T-helper 1 cell treated with Interleukin-12 subunit alpha and Interleukin-12 subunit beta and Interleukin-4 antibody, amounts not matched to agents 30 μg/mL and 1 μg/mL, for 36 hours (primary cell): Measurements from ENCODE around the gene BCORL1.

Experiments used
- H3K27ac Mint-ChIP-seq: one replicate; pipeline ENCODE4 v1.8.0; 2021; ENCODE audit warnings: mild to moderate bottlenecking, mixed read lengths
- H3K27me3 Mint-ChIP-seq: one replicate; pipeline ENCODE4 v1.8.0; 2021; ENCODE audit warnings: low read depth, mixed read lengths
- H3K36me3 Mint-ChIP-seq: one replicate; pipeline ENCODE4 v1.8.0; 2021; ENCODE audit warnings: low read depth, mixed read lengths
- H3K4me1 Mint-ChIP-seq: one replicate; pipeline ENCODE4 v1.8.0; 2021; ENCODE audit warnings: low read depth, mixed read lengths
- H3K4me3 Mint-ChIP-seq: one replicate; pipeline ENCODE4 v1.8.0; 2021; ENCODE audit warnings: mild to moderate bottlenecking, moderate library complexity, mixed read lengths
- H3K9me3 Mint-ChIP-seq: one replicate; pipeline ENCODE4 v1.8.0; 2021; ENCODE audit warnings: mixed read lengths

Gene BCORL1

GRCh38 chrX:130095249-130096030, 113.0 kb downstream of the BCORL1 start:
- peaks cover 31% of the 10 kb centered on the region for H3K4me1 Mint-ChIP-seq
- H3K36me3 Mint-ChIP-seq: peaks cover 2% of the 10 kb centered on the region
- no peak overlapping the region for H3K4me3 Mint-ChIP-seq
- no peaks in the 10 kb centered on the region for H3K9me3 Mint-ChIP-seq
- H3K27me3 Mint-ChIP-seq: no peaks in the 10 kb centered on the region
- no peak overlapping the region for H3K27ac Mint-ChIP-seq

- peak overlapping the region; percentile 31 for H3K4me3 Mint-ChIP-seq
- H3K27me3 Mint-ChIP-seq: no peaks in the 10 kb centered on the region
- peaks cover 4% of the 10 kb centered on the region for H3K36me3 Mint-ChIP-seq
- H3K9me3 Mint-ChIP-seq: no peaks in the 10 kb centered on the region
- H3K27ac Mint-ChIP-seq: peak overlapping the region; percentile 67
- peaks cover 27% of the 10 kb centered on the region for H3K4me1 Mint-ChIP-seq
These were observed 115.2 kb downstream of the BCORL1 start for GRCh38 chrX:130097507-130098209.

GRCh38 chrX:130098210-130098552, 115.7 kb downstream of the BCORL1 start:
- H3K4me1 Mint-ChIP-seq: peaks cover 31% of the 10 kb centered on the region
- H3K9me3 Mint-ChIP-seq: no peaks in the 10 kb centered on the region
- H3K36me3 Mint-ChIP-seq: peaks cover 4% of the 10 kb centered on the region
- H3K27me3 Mint-ChIP-seq: no peaks in the 10 kb centered on the region
- peak overlapping the region; percentile 67 for H3K27ac Mint-ChIP-seq
- peak overlapping the region; percentile 31 for H3K4me3 Mint-ChIP-seq

GRCh38 chrX:130100180-130100579, 117.7 kb downstream of the BCORL1 start:
- no peak overlapping the region for H3K27ac Mint-ChIP-seq
- H3K4me3 Mint-ChIP-seq: no peak overlapping the region
- H3K9me3 Mint-ChIP-seq: no peaks in the 10 kb centered on the region
- H3K4me1 Mint-ChIP-seq: peaks cover 38% of the 10 kb centered on the region
- H3K36me3 Mint-ChIP-seq: peaks cover 8% of the 10 kb centered on the region
- no peaks in the 10 kb centered on the region for H3K27me3 Mint-ChIP-seq

GRCh38 chrX:130103605-130104004, 121.2 kb downstream of the BCORL1 start:
- no peaks in the 10 kb centered on the region for H3K9me3 Mint-ChIP-seq
- H3K36me3 Mint-ChIP-seq: peaks cover 12% of the 10 kb centered on the region
- no peak overlapping the region for H3K27ac Mint-ChIP-seq
- no peaks in the 10 kb centered on the region for H3K27me3 Mint-ChIP-seq
- H3K4me3 Mint-ChIP-seq: no peak overlapping the region
- peaks cover 44% of the 10 kb centered on the region for H3K4me1 Mint-ChIP-seq

- Mint-ChIP-seq H3K9me3 (no peaks in the 10 kb centered on the region), H3K4me3 (no peak overlapping the region), H3K27ac (peak overlapping the region; percentile 50), H3K4me1 (peaks cover 41% of the 10 kb centered on the region), H3K27me3 (no peaks in the 10 kb centered on the region), H3K36me3 (peaks cover 15% of the 10 kb centered on the region)
These were observed 122.8 kb downstream of the BCORL1 start for GRCh38 chrX:130105244-130105643.

GRCh38 chrX:130106071-130106470, 123.6 kb downstream of the BCORL1 start:
- H3K27me3 Mint-ChIP-seq: no peaks in the 10 kb centered on the region
- H3K27ac Mint-ChIP-seq: no peak overlapping the region
- H3K4me3 Mint-ChIP-seq: no peak overlapping the region
- no peaks in the 10 kb centered on the region for H3K9me3 Mint-ChIP-seq
- H3K36me3 Mint-ChIP-seq: peaks cover 12% of the 10 kb centered on the region
- peaks cover 33% of the 10 kb centered on the region for H3K4me1 Mint-ChIP-seq
